ENCODE data around the gene CENPP. TPM values are rescaled to one million over a fixed set of nuclear protein-coding genes. Genes with fewer than 3 reads are reported as not detected.

CENPP gene
- total RNA-seq, 1 experiment from 2014 or later: 14.3 TPM

DNA sequence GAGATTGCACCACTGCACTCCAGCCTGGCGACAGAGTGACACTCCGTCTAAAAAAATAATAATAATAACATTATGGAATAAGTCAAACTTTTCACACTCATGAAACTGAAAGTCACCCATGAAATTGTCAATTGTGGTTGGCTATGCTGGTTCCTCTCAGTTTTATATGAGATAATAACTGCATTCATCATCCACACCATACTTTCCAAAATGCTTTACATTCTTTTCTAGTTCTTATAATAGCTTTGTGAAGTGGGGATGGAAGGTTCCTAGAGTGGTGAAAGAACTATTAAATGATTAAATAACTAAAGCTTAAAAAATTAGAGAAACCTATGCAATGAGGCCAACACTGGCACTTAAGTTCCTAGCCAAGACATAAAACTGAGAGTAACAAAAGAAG is 169.1 kb downstream of the CENPP start:
- H3K4me3 Mint-ChIP-seq: no peak overlapping the region
- ChIA-PET POLR2A (no interaction called here), CTCF (interaction anchor here (1.0 to 1.5 kb wide), 2 partner anchors 212 to 296 kb away, joined by 3 read pairs; no protein-coding TSS in a partner anchor)
- no peaks in the 10 kb centered on the region for H3K9me3 Mint-ChIP-seq
- H3K27ac Mint-ChIP-seq: no peak overlapping the region
- DNase-seq (ENCODE audit: low spot score): no peak
- TF ChIP-seq, protein P1, sequence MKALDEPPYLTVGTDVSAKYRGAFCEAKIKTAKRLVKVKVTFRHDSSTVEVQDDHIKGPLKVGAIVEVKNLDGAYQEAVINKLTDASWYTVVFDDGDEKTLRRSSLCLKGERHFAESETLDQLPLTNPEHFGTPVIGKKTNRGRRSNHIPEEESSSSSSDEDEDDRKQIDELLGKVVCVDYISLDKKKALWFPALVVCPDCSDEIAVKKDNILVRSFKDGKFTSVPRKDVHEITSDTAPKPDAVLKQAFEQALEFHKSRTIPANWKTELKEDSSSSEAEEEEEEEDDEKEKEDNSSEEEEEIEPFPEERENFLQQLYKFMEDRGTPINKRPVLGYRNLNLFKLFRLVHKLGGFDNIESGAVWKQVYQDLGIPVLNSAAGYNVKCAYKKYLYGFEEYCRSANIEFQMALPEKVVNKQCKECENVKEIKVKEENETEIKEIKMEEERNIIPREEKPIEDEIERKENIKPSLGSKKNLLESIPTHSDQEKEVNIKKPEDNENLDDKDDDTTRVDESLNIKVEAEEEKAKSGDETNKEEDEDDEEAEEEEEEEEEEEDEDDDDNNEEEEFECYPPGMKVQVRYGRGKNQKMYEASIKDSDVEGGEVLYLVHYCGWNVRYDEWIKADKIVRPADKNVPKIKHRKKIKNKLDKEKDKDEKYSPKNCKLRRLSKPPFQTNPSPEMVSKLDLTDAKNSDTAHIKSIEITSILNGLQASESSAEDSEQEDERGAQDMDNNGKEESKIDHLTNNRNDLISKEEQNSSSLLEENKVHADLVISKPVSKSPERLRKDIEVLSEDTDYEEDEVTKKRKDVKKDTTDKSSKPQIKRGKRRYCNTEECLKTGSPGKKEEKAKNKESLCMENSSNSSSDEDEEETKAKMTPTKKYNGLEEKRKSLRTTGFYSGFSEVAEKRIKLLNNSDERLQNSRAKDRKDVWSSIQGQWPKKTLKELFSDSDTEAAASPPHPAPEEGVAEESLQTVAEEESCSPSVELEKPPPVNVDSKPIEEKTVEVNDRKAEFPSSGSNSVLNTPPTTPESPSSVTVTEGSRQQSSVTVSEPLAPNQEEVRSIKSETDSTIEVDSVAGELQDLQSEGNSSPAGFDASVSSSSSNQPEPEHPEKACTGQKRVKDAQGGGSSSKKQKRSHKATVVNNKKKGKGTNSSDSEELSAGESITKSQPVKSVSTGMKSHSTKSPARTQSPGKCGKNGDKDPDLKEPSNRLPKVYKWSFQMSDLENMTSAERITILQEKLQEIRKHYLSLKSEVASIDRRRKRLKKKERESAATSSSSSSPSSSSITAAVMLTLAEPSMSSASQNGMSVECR (CRISPR knock-in tag; IDR thresholded peaks at IDR 0.05; ENCODE audit: borderline replicate concordance): no peak
- TF ChIP-seq NFATC4 (CRISPR knock-in tag; IDR thresholded peaks at IDR 0.05) (no peak), ZNF671 (CRISPR knock-in tag; IDR thresholded peaks at IDR 0.05) (no peak), ZNF423 (CRISPR knock-in tag; IDR thresholded peaks at IDR 0.05) (no peak), ZNF121 (CRISPR knock-in tag; IDR thresholded peaks at IDR 0.05) (no peak), TCF7 (CRISPR knock-in tag; IDR thresholded peaks at IDR 0.05; ENCODE audit: low read depth) (no peak), CBFB (CRISPR knock-in tag; IDR thresholded peaks at IDR 0.05; ENCODE audit: low read depth) (no peak), RORB (CRISPR knock-in tag; IDR thresholded peaks at IDR 0.05) (no peak)
- TF ChIP-seq, protein P2, sequence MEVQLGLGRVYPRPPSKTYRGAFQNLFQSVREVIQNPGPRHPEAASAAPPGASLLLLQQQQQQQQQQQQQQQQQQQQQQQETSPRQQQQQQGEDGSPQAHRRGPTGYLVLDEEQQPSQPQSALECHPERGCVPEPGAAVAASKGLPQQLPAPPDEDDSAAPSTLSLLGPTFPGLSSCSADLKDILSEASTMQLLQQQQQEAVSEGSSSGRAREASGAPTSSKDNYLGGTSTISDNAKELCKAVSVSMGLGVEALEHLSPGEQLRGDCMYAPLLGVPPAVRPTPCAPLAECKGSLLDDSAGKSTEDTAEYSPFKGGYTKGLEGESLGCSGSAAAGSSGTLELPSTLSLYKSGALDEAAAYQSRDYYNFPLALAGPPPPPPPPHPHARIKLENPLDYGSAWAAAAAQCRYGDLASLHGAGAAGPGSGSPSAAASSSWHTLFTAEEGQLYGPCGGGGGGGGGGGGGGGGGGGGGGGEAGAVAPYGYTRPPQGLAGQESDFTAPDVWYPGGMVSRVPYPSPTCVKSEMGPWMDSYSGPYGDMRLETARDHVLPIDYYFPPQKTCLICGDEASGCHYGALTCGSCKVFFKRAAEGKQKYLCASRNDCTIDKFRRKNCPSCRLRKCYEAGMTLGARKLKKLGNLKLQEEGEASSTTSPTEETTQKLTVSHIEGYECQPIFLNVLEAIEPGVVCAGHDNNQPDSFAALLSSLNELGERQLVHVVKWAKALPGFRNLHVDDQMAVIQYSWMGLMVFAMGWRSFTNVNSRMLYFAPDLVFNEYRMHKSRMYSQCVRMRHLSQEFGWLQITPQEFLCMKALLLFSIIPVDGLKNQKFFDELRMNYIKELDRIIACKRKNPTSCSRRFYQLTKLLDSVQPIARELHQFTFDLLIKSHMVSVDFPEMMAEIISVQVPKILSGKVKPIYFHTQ (CRISPR knock-in tag; IDR thresholded peaks at IDR 0.05): no peak
- TF ChIP-seq, protein P3, sequence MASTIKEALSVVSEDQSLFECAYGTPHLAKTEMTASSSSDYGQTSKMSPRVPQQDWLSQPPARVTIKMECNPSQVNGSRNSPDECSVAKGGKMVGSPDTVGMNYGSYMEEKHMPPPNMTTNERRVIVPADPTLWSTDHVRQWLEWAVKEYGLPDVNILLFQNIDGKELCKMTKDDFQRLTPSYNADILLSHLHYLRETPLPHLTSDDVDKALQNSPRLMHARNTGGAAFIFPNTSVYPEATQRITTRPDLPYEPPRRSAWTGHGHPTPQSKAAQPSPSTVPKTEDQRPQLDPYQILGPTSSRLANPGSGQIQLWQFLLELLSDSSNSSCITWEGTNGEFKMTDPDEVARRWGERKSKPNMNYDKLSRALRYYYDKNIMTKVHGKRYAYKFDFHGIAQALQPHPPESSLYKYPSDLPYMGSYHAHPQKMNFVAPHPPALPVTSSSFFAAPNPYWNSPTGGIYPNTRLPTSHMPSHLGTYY (CRISPR knock-in tag; IDR thresholded peaks at IDR 0.05): no peak
- TF ChIP-seq, protein P4, sequence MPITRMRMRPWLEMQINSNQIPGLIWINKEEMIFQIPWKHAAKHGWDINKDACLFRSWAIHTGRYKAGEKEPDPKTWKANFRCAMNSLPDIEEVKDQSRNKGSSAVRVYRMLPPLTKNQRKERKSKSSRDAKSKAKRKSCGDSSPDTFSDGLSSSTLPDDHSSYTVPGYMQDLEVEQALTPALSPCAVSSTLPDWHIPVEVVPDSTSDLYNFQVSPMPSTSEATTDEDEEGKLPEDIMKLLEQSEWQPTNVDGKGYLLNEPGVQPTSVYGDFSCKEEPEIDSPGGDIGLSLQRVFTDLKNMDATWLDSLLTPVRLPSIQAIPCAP (CRISPR knock-in tag; IDR thresholded peaks at IDR 0.05): no peak
- TF ChIP-seq, protein P5, sequence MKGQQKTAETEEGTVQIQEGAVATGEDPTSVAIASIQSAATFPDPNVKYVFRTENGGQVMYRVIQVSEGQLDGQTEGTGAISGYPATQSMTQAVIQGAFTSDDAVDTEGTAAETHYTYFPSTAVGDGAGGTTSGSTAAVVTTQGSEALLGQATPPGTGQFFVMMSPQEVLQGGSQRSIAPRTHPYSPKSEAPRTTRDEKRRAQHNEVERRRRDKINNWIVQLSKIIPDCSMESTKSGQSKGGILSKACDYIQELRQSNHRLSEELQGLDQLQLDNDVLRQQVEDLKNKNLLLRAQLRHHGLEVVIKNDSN (CRISPR knock-in tag; IDR thresholded peaks at IDR 0.05): no peak
- TF ChIP-seq, protein P6, sequence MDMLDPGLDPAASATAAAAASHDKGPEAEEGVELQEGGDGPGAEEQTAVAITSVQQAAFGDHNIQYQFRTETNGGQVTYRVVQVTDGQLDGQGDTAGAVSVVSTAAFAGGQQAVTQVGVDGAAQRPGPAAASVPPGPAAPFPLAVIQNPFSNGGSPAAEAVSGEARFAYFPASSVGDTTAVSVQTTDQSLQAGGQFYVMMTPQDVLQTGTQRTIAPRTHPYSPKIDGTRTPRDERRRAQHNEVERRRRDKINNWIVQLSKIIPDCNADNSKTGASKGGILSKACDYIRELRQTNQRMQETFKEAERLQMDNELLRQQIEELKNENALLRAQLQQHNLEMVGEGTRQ (CRISPR knock-in tag; IDR thresholded peaks at IDR 0.05): no peak
- H3K4me1 Mint-ChIP-seq: no peaks in the 10 kb centered on the region
- no peak for ATAC-seq
- no peaks in the 10 kb centered on the region for H3K27me3 Mint-ChIP-seq (ENCODE audit: low read depth)
- H3K36me3 Mint-ChIP-seq: no peaks in the 10 kb centered on the region

DNA sequence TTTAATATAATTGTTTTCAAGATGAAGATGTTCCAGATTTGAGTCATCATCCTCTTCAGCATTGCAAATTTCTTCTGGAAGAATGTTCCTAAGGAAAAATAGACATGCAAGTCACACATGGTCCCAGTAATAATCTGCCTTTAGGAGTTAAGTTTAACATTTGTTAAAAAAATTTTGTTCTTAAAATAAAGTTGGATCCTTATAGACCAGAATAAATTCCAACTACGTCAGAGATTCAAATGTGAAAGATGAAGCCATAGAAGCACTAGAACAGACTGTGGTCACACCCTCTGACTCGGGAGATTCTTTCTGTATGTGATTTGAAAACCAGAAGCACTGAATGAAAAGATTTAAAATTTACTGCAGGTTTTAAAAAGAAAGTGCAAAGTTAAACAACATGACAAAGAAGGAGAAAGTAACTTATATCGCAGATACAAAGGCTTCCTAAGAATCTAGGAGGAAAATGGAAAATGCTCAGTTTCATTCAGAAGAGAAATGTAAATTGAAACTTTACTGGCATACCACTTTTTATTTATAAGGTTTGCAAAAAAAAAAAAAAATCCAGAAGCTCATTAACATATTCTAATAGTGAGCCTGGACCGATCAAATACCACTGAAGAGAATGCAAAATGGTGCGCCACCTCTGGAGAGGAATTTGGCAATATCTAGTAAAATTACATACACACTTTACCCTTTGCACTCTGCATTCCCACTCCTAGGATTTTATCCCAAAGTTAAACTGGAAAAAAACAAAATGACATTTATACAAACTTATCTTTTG is 170.8 kb downstream of the CENPP start:
- Mint-ChIP-seq H3K27me3 (ENCODE audit: low read depth) (no peaks in the 10 kb centered on the region), H3K27ac (no peak overlapping the region), H3K4me3 (no peak overlapping the region), H3K36me3 (no peaks in the 10 kb centered on the region), H3K4me1 (no peaks in the 10 kb centered on the region), H3K9me3 (no peaks in the 10 kb centered on the region)
- ChIA-PET POLR2A (no interaction called here), CTCF (no interaction called here)
- DNase-seq (ENCODE audit: low spot score) (no peak), ATAC-seq (no peak)
- TF ChIP-seq, protein P6 (CRISPR knock-in tag; IDR thresholded peaks at IDR 0.05): no peak
- TF ChIP-seq RELA (CRISPR knock-in tag; IDR thresholded peaks at IDR 0.05; ENCODE audit: borderline replicate concordance): no peak
- TF ChIP-seq, protein P5 (CRISPR knock-in tag; IDR thresholded peaks at IDR 0.05): no peak
- TF ChIP-seq, protein P7, sequence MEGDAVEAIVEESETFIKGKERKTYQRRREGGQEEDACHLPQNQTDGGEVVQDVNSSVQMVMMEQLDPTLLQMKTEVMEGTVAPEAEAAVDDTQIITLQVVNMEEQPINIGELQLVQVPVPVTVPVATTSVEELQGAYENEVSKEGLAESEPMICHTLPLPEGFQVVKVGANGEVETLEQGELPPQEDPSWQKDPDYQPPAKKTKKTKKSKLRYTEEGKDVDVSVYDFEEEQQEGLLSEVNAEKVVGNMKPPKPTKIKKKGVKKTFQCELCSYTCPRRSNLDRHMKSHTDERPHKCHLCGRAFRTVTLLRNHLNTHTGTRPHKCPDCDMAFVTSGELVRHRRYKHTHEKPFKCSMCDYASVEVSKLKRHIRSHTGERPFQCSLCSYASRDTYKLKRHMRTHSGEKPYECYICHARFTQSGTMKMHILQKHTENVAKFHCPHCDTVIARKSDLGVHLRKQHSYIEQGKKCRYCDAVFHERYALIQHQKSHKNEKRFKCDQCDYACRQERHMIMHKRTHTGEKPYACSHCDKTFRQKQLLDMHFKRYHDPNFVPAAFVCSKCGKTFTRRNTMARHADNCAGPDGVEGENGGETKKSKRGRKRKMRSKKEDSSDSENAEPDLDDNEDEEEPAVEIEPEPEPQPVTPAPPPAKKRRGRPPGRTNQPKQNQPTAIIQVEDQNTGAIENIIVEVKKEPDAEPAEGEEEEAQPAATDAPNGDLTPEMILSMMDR (IDR thresholded peaks at IDR 0.05): no peak
- no peak for TF ChIP-seq TEAD1 (CRISPR knock-in tag; IDR thresholded peaks at IDR 0.05)
- TF ChIP-seq, protein P8, sequence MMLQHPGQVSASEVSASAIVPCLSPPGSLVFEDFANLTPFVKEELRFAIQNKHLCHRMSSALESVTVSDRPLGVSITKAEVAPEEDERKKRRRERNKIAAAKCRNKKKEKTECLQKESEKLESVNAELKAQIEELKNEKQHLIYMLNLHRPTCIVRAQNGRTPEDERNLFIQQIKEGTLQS (CRISPR knock-in tag; conservative IDR thresholded peaks at IDR 0.05): no peak
- TF ChIP-seq MYBL2 (CRISPR knock-in tag; IDR thresholded peaks at IDR 0.05): no peak
